ENCODE measurements around the gene HEBP2. TPM values are rescaled to one million over a fixed set of nuclear protein-coding genes. Genes with fewer than 3 reads are reported as not detected.

Gene HEBP2
- total RNA-seq, 1 donor from 2014 or later: 53.0 TPM

- H3K27me3 Mint-ChIP-seq (ENCODE audit: unreplicated experiment): no peaks in the 10 kb centered on the region
- no peak within 1 kb of the TSS for H3K27ac Mint-ChIP-seq (ENCODE audit: unreplicated experiment)
- H3K4me3 Mint-ChIP-seq (ENCODE audit: unreplicated experiment): no peak within 1 kb of the TSS
- TF ChIP-seq CTCF (IDR thresholded peaks at IDR 0.05; ENCODE audit: partially characterized antibody, unreplicated experiment): no peak
- H3K4me1 Mint-ChIP-seq (ENCODE audit: low read depth, unreplicated experiment): no peaks in the 10 kb centered on the region
- DNase-seq: no peak
- no peaks in the 10 kb centered on the region for H3K36me3 Mint-ChIP-seq (ENCODE audit: unreplicated experiment)
- no peaks in the 10 kb centered on the region for H3K9me3 Mint-ChIP-seq (ENCODE audit: unreplicated experiment)
Observed at GRCh38 chr6:138377844-138378243, 26.2 kb upstream of the HEBP2 start, which contains the start of gene SMIM28. TSS of gene SMIM28 (plus strand) at chr6:138377905. CDS start at chr6:138378073, 168 bp downstream.

GRCh38 chr6:138378463-138378862 is 25.6 kb upstream of the HEBP2 start:
- no peak for DNase-seq
- Mint-ChIP-seq H3K9me3 (ENCODE audit: unreplicated experiment) (no peaks in the 10 kb centered on the region), H3K27ac (ENCODE audit: unreplicated experiment) (no peak overlapping the region), H3K4me1 (ENCODE audit: low read depth, unreplicated experiment) (no peaks in the 10 kb centered on the region), H3K36me3 (ENCODE audit: unreplicated experiment) (no peaks in the 10 kb centered on the region), H3K4me3 (ENCODE audit: unreplicated experiment) (no peak overlapping the region), H3K27me3 (ENCODE audit: unreplicated experiment) (no peaks in the 10 kb centered on the region)
- no peak for TF ChIP-seq CTCF (IDR thresholded peaks at IDR 0.05; ENCODE audit: partially characterized antibody, unreplicated experiment)

- no peak for TF ChIP-seq CTCF (IDR thresholded peaks at IDR 0.05; ENCODE audit: partially characterized antibody, unreplicated experiment)
- H3K4me1 Mint-ChIP-seq (ENCODE audit: low read depth, unreplicated experiment): no peaks in the 10 kb centered on the region
- H3K36me3 Mint-ChIP-seq (ENCODE audit: unreplicated experiment): no peaks in the 10 kb centered on the region
- no peaks in the 10 kb centered on the region for H3K27me3 Mint-ChIP-seq (ENCODE audit: unreplicated experiment)
- H3K9me3 Mint-ChIP-seq (ENCODE audit: unreplicated experiment): no peaks in the 10 kb centered on the region
- no peak for DNase-seq
- no peak overlapping the region for H3K4me3 Mint-ChIP-seq (ENCODE audit: unreplicated experiment)
- H3K27ac Mint-ChIP-seq (ENCODE audit: unreplicated experiment): no peak overlapping the region
Observed at GRCh38 chr6:138382498-138383265, 21.3 kb upstream of the HEBP2 start.

GRCh38 chr6:138383776-138384175 is 20.2 kb upstream of the HEBP2 start:
- Mint-ChIP-seq H3K27me3 (ENCODE audit: unreplicated experiment) (no peaks in the 10 kb centered on the region), H3K27ac (ENCODE audit: unreplicated experiment) (no peak overlapping the region), H3K36me3 (ENCODE audit: unreplicated experiment) (no peaks in the 10 kb centered on the region), H3K4me1 (ENCODE audit: low read depth, unreplicated experiment) (no peaks in the 10 kb centered on the region), H3K9me3 (ENCODE audit: unreplicated experiment) (no peaks in the 10 kb centered on the region), H3K4me3 (ENCODE audit: unreplicated experiment) (no peak overlapping the region)
- no peak for DNase-seq
- no peak for TF ChIP-seq CTCF (IDR thresholded peaks at IDR 0.05; ENCODE audit: partially characterized antibody, unreplicated experiment)

- Mint-ChIP-seq H3K4me3 (ENCODE audit: unreplicated experiment) (no peak overlapping the region), H3K27ac (ENCODE audit: unreplicated experiment) (no peak overlapping the region), H3K27me3 (ENCODE audit: unreplicated experiment) (no peaks in the 10 kb centered on the region), H3K36me3 (ENCODE audit: unreplicated experiment) (no peaks in the 10 kb centered on the region), H3K9me3 (ENCODE audit: unreplicated experiment) (no peaks in the 10 kb centered on the region), H3K4me1 (ENCODE audit: low read depth, unreplicated experiment) (no peaks in the 10 kb centered on the region)
- DNase-seq: no peak
- no peak for TF ChIP-seq CTCF (IDR thresholded peaks at IDR 0.05; ENCODE audit: partially characterized antibody, unreplicated experiment)
Observed at GRCh38 chr6:138386897-138387296, 17.1 kb upstream of the HEBP2 start.
